HG02870 (cell line): Measurements from ENCODE around the gene TAF1D.
"Not testable (repeated sequence)": the region's sequence is repeated elsewhere in the genome, so short reads cannot be mapped to it uniquely, and the experiment has no call there.

Source experiments
- ATAC-seq: cut with Tn5 transposase; IDR thresholded peaks from one replicate; pipeline ENCODE4 v1.9.1; 2021; ENCODE audit warnings: mild to moderate bottlenecking, moderate library complexity; ENCODE audit not compliant: unreplicated experiment

Gene TAF1D

DNA sequence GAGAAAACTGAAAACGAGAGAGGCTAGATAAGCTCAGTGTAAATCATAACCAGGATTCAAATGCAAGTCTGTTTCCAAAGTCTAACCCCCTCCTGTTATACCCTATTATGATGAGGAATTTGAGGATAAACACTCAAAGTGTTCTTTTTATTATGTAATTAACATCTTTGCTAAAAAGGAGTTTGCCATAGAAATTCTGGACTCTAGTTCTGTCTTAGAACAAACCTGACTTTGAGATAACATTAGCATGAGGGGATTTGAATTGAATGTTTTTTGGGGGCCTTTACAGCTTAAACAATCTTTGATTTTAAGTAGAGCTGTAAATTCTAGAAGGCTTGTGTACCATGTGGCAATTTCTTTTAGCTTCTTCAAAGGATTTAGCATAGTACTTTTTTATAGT is 9.7 kb upstream of the TAF1D start:
- no peak for ATAC-seq

DNA sequence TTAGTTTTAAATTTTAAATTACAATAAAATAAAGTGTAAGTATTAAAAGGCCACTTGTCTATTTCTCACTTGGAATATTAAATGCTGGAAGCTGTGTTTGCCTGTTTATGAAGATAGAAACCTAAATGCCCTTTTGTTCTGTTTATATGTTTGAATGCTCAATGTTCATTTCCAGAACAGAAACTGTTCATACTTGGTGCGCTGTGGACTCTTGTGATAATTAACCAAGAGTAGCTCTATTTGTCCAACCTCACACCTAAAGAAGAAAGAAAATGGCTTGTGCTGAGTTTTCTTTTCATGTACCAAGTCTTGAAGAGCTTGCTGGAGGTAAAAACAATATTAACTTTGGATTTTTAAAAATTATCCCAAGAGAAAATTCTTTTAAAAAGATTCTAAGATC is 5.8 kb upstream of the TAF1D start:
- ATAC-seq = peak; percentile 53

DNA sequence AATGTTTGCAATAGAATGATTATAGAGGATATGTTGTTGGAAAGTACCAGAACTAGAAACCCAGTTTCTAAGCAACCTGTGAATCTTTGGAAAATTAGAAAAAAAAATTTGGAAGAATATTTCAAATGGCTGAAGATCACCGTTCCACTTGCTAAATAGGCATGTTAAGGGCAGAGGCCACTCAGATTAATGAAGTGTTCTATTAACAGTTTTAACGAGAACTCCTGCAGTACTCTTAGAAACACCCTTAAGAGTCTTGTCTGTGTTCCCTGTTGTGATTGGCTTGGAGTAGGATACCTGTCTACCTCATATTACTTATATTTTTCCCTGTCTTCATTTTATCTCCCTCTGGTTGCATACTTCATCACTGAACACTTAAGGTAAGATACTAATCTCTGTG is 4.8 kb upstream of the TAF1D start:
- ATAC-seq = no peak

DNA sequence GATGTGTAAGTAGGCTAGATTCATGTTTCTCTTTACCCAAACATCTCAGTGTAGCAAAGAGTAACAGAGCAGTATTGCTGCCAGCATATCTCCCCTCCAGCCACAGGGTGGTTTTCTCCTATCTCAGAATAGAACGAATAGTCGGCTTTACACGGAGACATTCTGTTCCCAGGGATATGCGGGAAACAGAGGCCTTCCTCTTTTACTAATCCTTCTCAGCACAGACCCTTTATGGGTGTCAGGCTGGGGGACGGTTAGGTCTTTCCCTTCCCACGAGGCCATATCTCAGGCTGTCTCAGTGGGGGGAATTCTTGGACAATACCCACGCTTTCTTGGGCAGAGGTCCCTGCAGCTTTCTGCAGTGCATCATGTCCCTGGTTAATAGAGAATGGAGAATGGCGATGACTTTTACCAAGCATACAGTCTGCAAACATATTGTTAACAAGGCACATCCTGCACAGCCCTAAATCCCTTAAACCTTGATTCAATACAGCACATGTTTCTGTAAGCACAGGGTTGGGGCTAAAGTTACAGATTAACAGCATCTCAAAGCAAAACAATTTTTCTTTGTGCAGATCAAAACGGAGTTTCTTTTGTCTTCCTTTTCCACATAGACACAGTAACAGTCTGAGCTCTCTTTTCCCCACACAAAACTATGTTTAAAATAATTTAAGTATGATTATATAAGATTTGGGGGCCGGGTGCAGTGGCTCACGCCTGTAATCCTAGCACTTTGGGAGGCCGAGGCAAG is 3.9 kb upstream of the TAF1D start:
- not testable (repeated sequence) for ATAC-seq

DNA sequence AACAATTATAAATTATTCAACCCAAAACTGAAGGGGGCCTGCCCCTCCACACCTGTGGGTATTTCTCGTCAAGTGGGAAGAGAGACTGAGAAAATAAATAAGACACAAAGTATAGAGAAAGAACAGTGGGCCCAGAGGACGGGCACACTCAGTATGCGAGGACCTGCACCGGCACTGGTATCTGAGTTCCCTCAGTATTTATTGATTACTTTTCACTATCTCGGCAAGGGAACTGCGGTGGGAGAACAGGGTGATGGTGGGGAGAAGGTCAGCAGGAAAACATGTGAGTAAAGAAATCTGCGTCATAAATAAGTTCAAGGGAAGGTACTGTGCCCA is 3.3 kb upstream of the TAF1D start:
- no peak for ATAC-seq

DNA sequence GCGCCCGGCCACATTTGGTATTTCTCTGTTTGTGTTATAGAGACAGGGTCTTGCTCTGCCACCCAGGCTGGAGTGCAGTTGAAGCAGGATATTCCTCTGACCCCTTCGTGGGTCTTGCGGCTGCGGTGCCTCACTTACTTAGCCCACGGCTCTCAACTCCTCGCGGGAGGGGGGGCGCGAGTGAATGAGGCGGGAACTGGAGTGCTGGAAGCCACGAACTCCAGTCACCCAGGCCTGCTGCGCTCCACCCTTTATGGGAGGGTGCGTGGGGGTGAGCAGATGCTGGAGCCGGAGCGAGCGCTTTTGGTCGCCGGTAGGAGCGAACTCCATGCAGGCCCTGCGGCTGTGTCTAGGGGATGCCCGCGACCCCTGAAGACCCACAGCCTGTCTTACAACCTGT is 2.0 kb upstream of the TAF1D start:
- ATAC-seq = no peak

DNA sequence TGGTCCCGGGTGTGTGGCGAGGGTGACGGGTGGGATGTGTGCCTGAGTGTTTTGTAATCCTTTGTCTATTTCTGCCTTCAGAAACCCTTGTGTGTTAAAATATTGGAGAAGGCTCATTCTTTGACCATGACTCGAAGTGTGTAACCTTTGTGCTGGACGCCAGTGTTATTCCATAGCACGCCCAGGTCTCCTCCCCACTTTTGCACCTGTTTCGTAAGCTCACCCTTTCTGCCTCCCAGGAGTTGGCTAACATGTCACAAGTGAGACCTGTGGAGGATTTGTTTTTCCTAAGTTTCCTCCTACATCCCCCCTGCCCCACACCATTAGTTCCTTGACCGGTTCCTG is 559 bp upstream of the TAF1D start:
- peak; percentile 6 for ATAC-seq

DNA sequence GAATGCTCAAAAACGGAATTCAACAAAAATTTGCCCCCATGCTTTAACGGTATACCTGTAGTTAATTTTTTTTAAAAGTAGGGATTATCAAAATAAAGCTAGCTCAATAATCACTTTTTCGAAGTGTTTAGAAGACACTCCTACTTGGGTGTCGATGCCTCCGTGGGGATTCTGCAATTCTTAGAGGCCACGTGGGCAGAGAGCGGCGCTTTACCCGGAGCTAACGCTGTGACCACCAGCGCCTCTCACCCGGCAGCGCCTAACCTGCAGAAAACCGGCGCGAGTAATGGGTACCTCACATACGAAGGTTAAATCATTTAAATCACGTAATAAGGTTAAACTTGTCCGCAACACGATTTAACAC is 583 bp downstream of the TAF1D start:
- peak; percentile 30 for ATAC-seq

DNA sequence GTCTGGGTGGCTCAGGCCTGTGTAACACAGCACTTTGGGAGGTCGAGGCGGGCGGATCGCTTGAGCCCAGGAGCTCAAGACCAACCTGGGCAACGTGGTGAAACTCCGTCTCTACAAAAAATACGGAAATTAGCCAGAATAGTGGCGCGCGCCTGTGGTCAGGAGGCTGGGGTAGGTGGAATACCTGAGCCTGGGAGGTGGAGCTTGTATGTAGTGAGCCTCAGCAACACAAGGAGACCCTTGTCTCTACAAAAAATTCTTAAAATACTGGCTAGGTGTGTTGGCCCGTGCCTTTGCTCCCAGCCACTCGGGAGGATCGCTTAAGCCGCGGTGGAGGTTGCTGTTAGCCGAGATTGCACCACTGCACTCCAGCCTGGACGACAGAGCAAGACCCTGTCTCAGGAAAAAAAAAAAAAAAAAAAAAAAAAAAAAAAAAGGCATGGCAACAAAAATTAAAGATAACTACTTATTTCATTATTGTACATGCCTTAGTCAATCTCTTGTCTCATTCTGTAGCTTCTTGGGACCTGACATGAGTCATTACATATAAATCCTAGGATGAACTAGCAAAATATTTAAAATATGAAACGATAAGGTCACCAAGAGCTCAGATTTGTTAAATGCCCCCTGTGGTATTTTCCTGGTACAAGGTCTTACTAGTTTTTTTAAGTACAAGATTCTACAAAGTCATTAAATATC is 1.1 kb downstream of the TAF1D start:
- peak; percentile 18 for ATAC-seq

DNA sequence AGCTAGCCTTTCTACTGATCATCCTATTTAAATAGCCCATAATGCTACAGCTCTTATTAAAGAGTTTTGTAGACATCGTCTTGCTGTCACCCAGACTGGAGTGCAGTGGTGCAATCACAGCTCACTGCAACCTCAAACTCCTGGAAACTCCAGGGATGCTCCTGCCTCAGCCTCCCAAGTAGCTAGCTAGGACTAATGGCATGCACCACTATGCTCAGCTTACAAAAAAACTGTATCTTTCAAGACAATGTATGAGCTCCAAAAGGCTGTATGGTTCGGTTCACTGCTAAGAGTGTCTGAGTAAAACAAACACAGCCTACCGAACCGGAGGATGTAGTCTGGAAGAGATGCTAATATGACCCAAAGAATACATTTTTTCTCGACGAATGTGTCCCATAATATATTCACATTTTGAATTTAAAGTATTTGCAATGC is 2.6 kb downstream of the TAF1D start:
- no peak for ATAC-seq

DNA sequence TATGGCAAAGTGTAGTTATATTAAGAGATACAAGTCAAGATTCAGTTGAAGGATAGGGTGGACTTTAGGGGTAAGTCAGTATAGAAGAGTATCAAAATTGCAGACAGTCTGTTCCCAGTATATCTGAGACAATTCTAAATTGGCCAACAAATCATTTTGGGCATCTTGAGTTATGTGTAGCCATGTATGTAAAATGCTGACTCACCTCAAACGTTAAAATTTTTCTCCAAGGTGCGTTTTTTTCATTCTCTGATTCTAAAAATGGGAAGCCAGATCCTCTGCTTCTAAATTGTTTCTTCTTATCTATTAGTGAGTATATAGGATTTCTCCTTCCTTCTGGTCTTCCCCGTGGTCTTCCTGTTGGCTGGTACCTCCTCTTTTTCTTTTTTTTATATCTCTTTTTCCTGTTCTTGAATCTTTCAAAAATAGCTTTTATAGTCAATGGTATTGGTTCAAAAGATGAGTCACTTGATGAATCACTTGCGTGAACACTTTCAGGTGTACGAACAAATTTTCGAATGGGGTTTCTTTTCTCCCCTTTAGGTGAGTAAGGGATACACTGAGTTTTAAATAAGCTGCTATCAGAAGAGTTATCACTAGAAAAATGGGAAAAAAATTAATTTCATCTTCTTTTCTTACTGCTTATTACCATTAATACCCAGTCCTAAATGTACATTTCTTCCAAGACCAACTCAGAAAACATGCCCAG is 3.2 kb downstream of the TAF1D start:
- no peak for ATAC-seq

DNA sequence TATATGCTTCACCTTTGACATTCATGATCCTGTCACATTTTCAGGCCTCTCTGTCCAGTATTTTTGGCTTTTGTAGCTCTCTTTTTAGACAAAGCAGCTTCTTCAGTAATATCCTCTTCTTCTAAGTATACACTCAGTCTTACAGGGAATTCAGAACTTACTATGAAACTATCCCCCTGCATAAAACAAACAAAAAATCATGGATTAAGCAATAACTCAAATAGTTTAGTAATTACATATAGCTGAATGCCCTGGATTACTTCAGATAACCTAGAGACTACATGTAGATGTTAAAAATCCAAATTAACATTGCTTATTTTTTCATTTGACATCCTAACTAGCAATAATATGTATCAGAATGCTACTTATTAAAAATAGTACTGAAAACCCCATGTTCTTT is 5.2 kb downstream of the TAF1D start:
- no peak for ATAC-seq

DNA sequence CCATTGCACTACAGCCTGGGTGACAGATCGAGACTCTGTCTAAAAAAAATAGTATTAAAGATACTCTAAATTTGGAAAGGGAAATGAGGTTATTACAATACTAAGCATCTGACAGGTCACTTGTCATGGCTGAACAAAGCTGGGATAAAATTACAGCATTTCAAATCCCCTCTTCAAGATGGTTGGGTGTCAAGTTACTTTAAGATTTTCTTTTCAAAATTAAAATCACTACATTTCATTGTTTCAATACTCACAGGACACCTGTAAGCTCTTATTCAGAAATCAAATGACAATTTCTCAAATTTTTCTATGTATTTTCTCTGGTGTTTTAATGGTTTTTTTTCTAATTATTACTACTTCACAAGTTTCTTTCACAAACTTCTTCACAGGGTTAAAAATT is 5.7 kb downstream of the TAF1D start:
- ATAC-seq = no peak

DNA sequence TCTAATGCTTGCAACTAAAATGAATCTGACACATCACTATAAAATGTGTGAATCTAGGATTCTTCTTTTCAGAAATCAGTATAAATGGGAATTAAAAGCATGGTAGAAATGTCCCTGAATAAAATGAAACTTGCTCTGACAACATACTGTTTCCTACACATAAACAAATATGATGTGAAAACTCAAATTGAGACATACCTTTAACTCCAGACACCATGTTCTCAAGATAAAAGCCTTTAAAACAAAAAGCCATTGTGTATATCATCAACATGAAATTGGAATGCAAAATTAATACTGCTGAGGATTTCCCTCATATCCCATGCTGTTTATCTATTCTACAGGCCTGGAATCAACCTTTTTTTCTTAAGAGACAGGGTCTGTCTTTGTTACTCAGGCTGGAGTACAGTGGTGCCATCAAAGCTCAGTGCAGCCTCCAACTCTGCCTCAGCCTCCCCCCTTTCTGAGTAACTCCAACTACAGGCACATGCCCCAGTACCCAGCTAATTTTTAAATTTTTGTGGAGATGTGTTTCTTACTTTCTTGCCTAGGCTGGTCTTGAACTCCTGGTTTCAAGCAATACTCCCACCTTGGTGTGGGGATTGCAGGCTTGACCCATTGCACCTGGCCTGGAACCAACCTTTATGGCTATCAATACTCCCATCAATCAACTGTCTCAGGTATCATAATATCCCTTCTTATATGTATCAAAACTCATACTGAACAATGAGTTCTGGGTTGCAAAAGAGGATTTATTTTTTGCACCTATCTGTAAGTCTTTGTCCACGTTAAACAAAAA is 6.7 kb downstream of the TAF1D start:
- no peak for ATAC-seq

DNA sequence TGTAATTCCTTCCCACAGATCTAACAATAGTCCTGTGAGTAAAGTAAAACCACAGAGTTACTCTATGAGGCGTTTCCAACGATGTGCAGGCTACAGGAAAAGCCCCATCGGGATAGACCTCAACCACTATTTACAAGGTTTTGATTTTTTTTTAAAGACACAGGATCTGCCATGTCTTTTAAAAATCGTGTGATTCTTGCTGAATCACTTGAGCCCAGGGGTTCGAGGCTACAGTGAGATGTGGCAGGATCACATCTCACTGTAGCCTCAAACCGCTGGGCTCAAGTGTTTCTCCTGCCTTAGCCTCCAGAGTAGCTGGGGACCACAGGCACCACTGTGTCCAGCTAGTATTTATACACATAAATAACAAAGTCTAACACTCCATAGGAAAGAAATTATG is 7.8 kb downstream of the TAF1D start:
- ATAC-seq = no peak

DNA sequence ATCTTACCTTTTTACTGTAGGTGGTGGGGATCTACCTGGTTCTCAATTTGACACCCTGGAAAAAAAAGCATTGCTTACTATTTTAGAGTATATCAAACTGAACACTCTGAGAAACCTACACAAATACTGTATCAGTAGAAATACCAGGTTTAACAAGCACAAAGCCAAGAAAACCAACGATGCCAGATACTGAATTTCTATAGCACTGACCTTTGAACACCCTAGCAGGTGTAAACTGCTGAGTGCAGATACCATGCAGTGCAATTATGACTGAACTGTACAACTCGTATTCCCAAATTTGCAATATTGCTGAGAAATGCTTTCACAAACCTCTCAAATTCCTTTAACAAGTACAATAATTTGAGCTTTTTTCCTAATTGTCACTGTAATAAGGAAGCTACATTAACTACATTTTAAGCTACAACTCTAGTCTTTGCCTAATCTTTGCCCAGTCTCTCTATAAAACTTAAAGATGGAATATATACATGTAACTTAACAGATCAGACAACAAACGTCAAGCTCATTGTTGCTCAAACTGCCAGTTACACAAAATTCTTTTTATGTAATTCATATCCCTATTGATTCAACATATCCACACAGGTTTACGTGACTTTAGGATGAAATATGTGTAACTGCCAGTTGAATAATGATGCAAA is 8.9 kb downstream of the TAF1D start:
- ATAC-seq = no peak

DNA sequence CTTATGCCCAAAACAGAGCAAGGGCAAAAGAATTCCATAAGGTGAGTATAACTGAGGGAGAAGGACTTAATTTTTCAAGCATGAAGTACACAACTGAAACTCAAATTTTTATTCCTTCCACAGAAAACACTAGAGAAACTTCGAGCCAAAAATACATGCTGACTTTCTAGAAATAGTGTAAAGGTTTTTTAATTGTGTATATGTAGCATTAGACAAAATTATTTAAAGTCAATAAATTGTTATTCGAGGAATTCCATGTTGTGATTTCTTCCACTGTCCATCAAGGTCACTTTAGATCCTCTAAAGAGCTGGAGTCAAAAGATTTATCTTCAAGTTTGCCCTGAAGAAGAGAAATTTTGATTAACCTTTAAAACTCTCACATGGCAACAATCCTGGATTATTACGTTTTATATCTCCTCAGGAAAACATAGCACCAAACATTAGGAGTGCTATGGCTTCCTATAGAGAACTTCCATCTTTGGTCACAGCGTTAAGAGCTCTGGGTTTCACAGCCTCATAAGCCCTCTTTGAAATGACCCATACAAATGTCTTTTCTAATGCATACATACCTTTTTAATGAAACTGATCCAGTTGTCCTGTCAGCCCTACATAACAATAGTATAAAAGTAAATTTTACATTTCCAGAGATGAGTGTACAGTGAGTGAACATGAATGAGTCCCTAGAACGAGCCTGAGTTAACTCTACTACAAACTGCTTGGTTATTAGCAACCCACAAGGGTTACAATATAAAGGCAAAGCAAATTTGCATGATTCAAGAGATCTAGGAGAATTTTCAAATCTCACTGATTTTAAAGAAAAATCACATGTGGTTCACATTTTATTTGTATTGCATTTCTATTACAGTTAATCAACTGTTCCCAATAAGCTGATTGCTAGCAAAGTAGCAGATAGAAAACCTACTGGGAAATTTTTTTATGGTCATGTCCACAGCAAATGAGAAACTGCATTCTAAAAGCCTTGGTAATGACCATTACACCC is 10.9 kb downstream of the TAF1D start:
- no peak for ATAC-seq

DNA sequence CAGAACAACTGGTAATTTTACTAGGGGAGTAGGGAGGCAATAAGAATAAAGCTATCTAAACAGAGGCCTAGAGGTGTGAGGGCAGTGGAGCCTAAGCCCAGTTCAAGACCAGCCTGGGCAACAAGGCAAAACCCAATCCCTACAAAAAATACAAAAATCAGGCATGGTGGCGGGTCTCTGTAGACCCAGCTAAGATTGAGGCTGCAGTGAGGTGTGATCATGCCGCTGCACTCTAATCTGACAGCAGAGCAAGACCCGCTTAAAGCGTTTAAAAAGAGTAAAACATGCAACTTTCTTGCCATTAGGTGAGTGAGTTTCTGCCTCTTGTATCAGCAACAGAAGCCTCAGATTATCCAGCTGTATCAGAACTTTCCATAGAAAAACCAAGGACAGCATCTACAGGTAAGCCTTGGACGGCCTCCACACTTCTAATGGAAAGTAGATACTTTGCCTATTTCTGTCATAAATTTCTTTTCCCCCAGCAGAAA is 12.1 kb downstream of the TAF1D start:
- ATAC-seq = no peak

DNA sequence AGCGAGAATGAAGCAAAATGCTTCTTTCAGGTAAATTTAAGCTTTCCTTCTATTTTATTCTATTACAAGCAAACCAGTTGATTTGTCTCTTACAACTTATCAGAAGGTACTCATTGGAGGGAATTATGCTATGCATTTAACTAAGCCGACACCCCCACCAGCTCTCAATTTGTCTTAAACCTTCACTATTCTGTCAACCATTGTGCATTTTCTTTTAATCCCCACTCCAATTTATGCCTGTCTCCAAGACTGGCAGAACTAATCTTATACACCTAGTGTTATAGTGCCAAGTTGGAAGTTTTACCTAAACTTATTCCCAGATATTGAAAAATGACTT is 12.5 kb downstream of the TAF1D start:
- ATAC-seq = no peak
